Mammary microvascular endothelial cell (primary cell): Measurements from ENCODE around the gene TUBA4A. TPM values are rescaled to one million over a fixed set of nuclear protein-coding genes. Genes with fewer than 3 reads are reported as not detected.

Source experiments
- total RNA-seq: library from RNA; depleted of rRNA; stranded (reverse); fragments of >200 nt; gene quantifications from 2 replicates; pipeline ENCODE4 v1.2.3, GENCODE V29; 2015

TUBA4A gene
- total RNA-seq = 13.6 and 22.3 TPM in 2 replicates

GRCh38 chr2:219253753-219254589, at the start of gene TUBA4A:
Gene TUBA4A, minus strand, starts transcription at chr2:219253918. Its CDS starts 60 bp downstream, at chr2:219253858.

GRCh38 chr2:219279151-219279915, 25.6 kb upstream of the TUBA4A start, which contains the start of gene DNAJB2:
Gene DNAJB2, plus strand, starts transcription at chr2:219279366. Its CDS starts 468 bp downstream, at chr2:219279834.

GRCh38 chr2:219252900-219253752, 592 bp downstream of the TUBA4A start, which contains the start of gene TUBA4B:
Gene TUBA4B, plus strand, starts transcription at chr2:219253243. Its CDS starts 165 bp downstream, at chr2:219253408.

GRCh38 chr2:219245148-219245898, 8.4 kb downstream of the TUBA4A start, which contains the start of the genes GLB1L and STK16:
Gene GLB1L, minus strand, starts transcription at chr2:219245444. Its CDS starts 1,871 bp downstream, at chr2:219243573.
Gene STK16, plus strand, starts transcription at chr2:219245479. Its CDS starts 521 bp downstream, at chr2:219246000.

GRCh38 chr2:219229305-219230058, 24.2 kb downstream of the TUBA4A start, which contains the start of the genes ANKZF1 and ATG9A:
Gene ANKZF1, plus strand, starts transcription at chr2:219229806. Its CDS starts 452 bp downstream, at chr2:219230258.
Gene ATG9A, minus strand, starts transcription at chr2:219229636. Its CDS starts 1,612 bp downstream, at chr2:219228024.

GRCh38 chr2:219218732-219219701, 34.7 kb downstream of the TUBA4A start, which contains the start of gene ABCB6:
Gene ABCB6, minus strand, starts transcription at chr2:219218958. Its CDS starts 285 bp downstream, at chr2:219218673.

GRCh38 chr2:219206328-219207133, 47.2 kb downstream of the TUBA4A start, which contains the start of gene ZFAND2B:
Gene ZFAND2B, plus strand, starts transcription at chr2:219206782. Its CDS starts 206 bp downstream, at chr2:219206988.

Other genes starting within 250 kb of the TUBA4A start
- not detected in 2 replicates for gene CFAP65, start 212.4 kb downstream of the TUBA4A start, total RNA-seq
- gene IHH, start 193.0 kb downstream of the TUBA4A start, total RNA-seq = not detected in 2 replicates
- gene NHEJ1, start 93.1 kb downstream of the TUBA4A start, total RNA-seq = 16.9 and 18.3 TPM in 2 replicates
- 0.60 and 0.79 TPM in 2 replicates for gene SLC23A3, start 83.9 kb downstream of the TUBA4A start, total RNA-seq
- 35.3 and 37.0 TPM in 2 replicates for gene CNPPD1, start 77.0 kb downstream of the TUBA4A start, total RNA-seq
- 43.6 and 44.4 TPM in 2 replicates for gene RETREG2, start 75.6 kb downstream of the TUBA4A start, total RNA-seq
- 24.4 and 30.4 TPM in 2 replicates for gene ZFAND2B, start 47.1 kb downstream of the TUBA4A start, total RNA-seq
- 15.5 and 15.6 TPM in 2 replicates for gene ABCB6, start 35.0 kb downstream of the TUBA4A start, total RNA-seq
- 48.8 and 71.1 TPM in 2 replicates for gene ATG9A, start 24.3 kb downstream of the TUBA4A start, total RNA-seq
- gene ANKZF1, start 24.1 kb downstream of the TUBA4A start, total RNA-seq = 13.6 and 16.9 TPM in 2 replicates
- gene GLB1L, start 8.5 kb downstream of the TUBA4A start, total RNA-seq = 4.5 and 7.5 TPM in 2 replicates
- 9.6 and 11.7 TPM in 2 replicates for gene STK16, start 8.4 kb downstream of the TUBA4A start, total RNA-seq
- not detected in 2 replicates for gene TUBA4B, start 675 bp downstream of the TUBA4A start, total RNA-seq
- gene DNAJB2, start 25.4 kb upstream of the TUBA4A start, total RNA-seq = 11.6 and 17.8 TPM in 2 replicates
- not detected in 2 replicates for gene PTPRN, start 55.5 kb upstream of the TUBA4A start, total RNA-seq
- not detected in 2 replicates for gene RESP18, start 78.8 kb upstream of the TUBA4A start, total RNA-seq
- 46.8 and 54.5 TPM in 2 replicates for gene DNPEP, start 134.0 kb upstream of the TUBA4A start, total RNA-seq
- gene DES, start 164.5 kb upstream of the TUBA4A start, total RNA-seq = not detected in 2 replicates
- 0.05 TPM in 1 of 2 replicates, not detected in the other for gene SPEG, start 180.9 kb upstream of the TUBA4A start, total RNA-seq
- 35.7 and 45.9 TPM in 2 replicates for gene GMPPA, start 245.0 kb upstream of the TUBA4A start, total RNA-seq